ENCODE data around the gene HAUS8.
"Not testable (repeated sequence)": the region's sequence is repeated elsewhere in the genome, so short reads cannot be mapped to it uniquely, and the experiment has no call there.

Gene HAUS8

GRCh38 chr19:17031741-17032140, 43.5 kb downstream of the HAUS8 start:
- Histone ChIP-seq H3K36me3 (no peaks in the 10 kb centered on the region), H3K27ac (no peak overlapping the region), H3K4me1 (ENCODE audit: control insufficient read depth in 1 of 2, insufficient read depth in 1 of 2, low read depth in 1 of 2, low read length in 1 of 2) (peaks cover 5 to 6% of the 10 kb centered on the region in 2 experiments), H3K4me3 (ENCODE audit: low read depth in 1 of 2, low read length in 1 of 2) (no peak overlapping the region), H3K27me3 (peaks cover 59% of the 10 kb centered on the region), H3K9me3 (no peaks in the 10 kb centered on the region)
- no peak for TF ChIP-seq CTCF (IDR thresholded peaks at IDR 0.05)

GRCh38 chr19:17027535-17027975, 47.7 kb downstream of the HAUS8 start:
- H3K9me3 ChIP-seq: no peaks in the 10 kb centered on the region
- no peaks in the 10 kb centered on the region for H3K36me3 ChIP-seq
- H3K27me3 ChIP-seq: peaks cover 86% of the 10 kb centered on the region
- no peak overlapping the region for H3K4me3 ChIP-seq (ENCODE audit: low read depth in 1 of 2, low read length in 1 of 2)
- H3K4me1 ChIP-seq (ENCODE audit: control insufficient read depth in 1 of 2, insufficient read depth in 1 of 2, low read depth in 1 of 2, low read length in 1 of 2): peaks cover 2% of the 10 kb centered on the region in 2 experiments
- no peak overlapping the region for H3K27ac ChIP-seq
- no peak for TF ChIP-seq CTCF (IDR thresholded peaks at IDR 0.05)

- H3K4me1 ChIP-seq (ENCODE audit: control insufficient read depth in 1 of 2, insufficient read depth in 1 of 2, low read depth in 1 of 2, low read length in 1 of 2): peaks cover 7 to 8% of the 10 kb centered on the region in 2 experiments
- no peak within 1 kb of the TSS for H3K27ac ChIP-seq
- no peak for TF ChIP-seq CTCF (IDR thresholded peaks at IDR 0.05)
- H3K27me3 ChIP-seq: peaks cover 82% of the 10 kb centered on the region
- H3K4me3 ChIP-seq (ENCODE audit: low read depth in 1 of 2, low read length in 1 of 2): peak within 1 kb of the TSS in 1 of 2 experiments; percentile 17
- H3K36me3 ChIP-seq: no peaks in the 10 kb centered on the region
- H3K9me3 ChIP-seq: no peaks in the 10 kb centered on the region
Observed at GRCh38 chr19:17026706-17027534, 48.3 kb downstream of the HAUS8 start, which contains the start of gene CPAMD8. Gene CPAMD8, minus strand, starts transcription at chr19:17026810. Its CDS starts 168 bp downstream, at chr19:17026642.

GRCh38 chr19:17025991-17026658, 49.1 kb downstream of the HAUS8 start:
- Histone ChIP-seq H3K27ac (no peak overlapping the region), H3K9me3 (no peaks in the 10 kb centered on the region), H3K4me1 (ENCODE audit: control insufficient read depth in 1 of 2, insufficient read depth in 1 of 2, low read depth in 1 of 2, low read length in 1 of 2) (peaks cover 12 to 16% of the 10 kb centered on the region in 2 experiments), H3K4me3 (ENCODE audit: low read depth in 1 of 2, low read length in 1 of 2) (peak overlapping the region in 1 of 2 experiments; percentile 17), H3K36me3 (no peaks in the 10 kb centered on the region), H3K27me3 (peaks cover 76% of the 10 kb centered on the region)
- no peak for TF ChIP-seq CTCF (IDR thresholded peaks at IDR 0.05)

GRCh38 chr19:17025361-17025760, 49.9 kb downstream of the HAUS8 start:
- peaks cover 68% of the 10 kb centered on the region for H3K27me3 ChIP-seq
- peaks cover 12 to 17% of the 10 kb centered on the region in 2 experiments for H3K4me1 ChIP-seq (ENCODE audit: control insufficient read depth in 1 of 2, insufficient read depth in 1 of 2, low read depth in 1 of 2, low read length in 1 of 2)

GRCh38 chr19:17024941-17025340, 50.3 kb downstream of the HAUS8 start:
- peaks cover 12 to 17% of the 10 kb centered on the region in 2 experiments for H3K4me1 ChIP-seq (ENCODE audit: control insufficient read depth in 1 of 2, insufficient read depth in 1 of 2, low read depth in 1 of 2, low read length in 1 of 2)
- H3K36me3 ChIP-seq; H3K9me3 ChIP-seq; H3K27ac ChIP-seq; H3K4me3 ChIP-seq (ENCODE audit: low read depth in 1 of 2, low read length in 1 of 2): not testable (repeated sequence)
- peaks cover 64% of the 10 kb centered on the region for H3K27me3 ChIP-seq

More at GRCh38 chr19:17025361-17025760, 49.9 kb downstream of the HAUS8 start:
- Histone ChIP-seq H3K27ac (no peak overlapping the region), H3K9me3 (no peaks in the 10 kb centered on the region), H3K36me3 (no peaks in the 10 kb centered on the region), H3K4me3 (ENCODE audit: low read depth in 1 of 2, low read length in 1 of 2) (no peak overlapping the region)
- no peak for TF ChIP-seq CTCF (IDR thresholded peaks at IDR 0.05)
